GM21367 (cell line): ENCODE measurements around the gene VAMP1.

ENCODE experiments used
- ATAC-seq: cut with Tn5 transposase; IDR thresholded peaks from one replicate; pipeline ENCODE4 v1.9.1; 2021; ENCODE audit not compliant: unreplicated experiment

Gene VAMP1

GRCh38 chr12:6426882-6427671 is 43.4 kb downstream of the VAMP1 start:
- ATAC-seq = peak; percentile 54

GRCh38 chr12:6425590-6426531 is 44.6 kb downstream of the VAMP1 start:
- ATAC-seq = no peak

GRCh38 chr12:6424866-6425265 is 45.6 kb downstream of the VAMP1 start:
- ATAC-seq = no peak

GRCh38 chr12:6424008-6424347 is 46.5 kb downstream of the VAMP1 start:
- no peak for ATAC-seq

- ATAC-seq = no peak
Observed at GRCh38 chr12:6423267-6424007, 47.0 kb downstream of the VAMP1 start.

GRCh38 chr12:6420364-6420763 is 50.1 kb downstream of the VAMP1 start:
- ATAC-seq = no peak

- ATAC-seq = no peak
Observed at GRCh38 chr12:6418796-6419195, 51.7 kb downstream of the VAMP1 start.

GRCh38 chr12:6416596-6416995 is 53.9 kb downstream of the VAMP1 start:
- no peak for ATAC-seq
